ENCODE measurements around the gene TNS3. TPM values are rescaled to one million over a fixed set of nuclear protein-coding genes. Genes with fewer than 3 reads are reported as not detected.

Gene TNS3
- total and polyA plus RNA-seq, 2 donors (not counting 1 experiment from before 2014, with no cell fraction given), result 11.4 to 77.5 TPM

- Histone ChIP-seq H3K27ac (ENCODE audit: low read length in 2 of 2) (no peak overlapping the region), H3K9ac (ENCODE audit: low read length) (no peak overlapping the region), H2AFZ (ENCODE audit: insufficient read depth, low read depth, low read length, poor library complexity, severe bottlenecking) (no peak overlapping the region), H3K36me3 (replicated peaks in 1 of 2; ENCODE audit: control extremely low read depth in 1 of 2, control insufficient read depth in 1 of 2, extremely low read depth in 1 of 2, insufficient read depth in 2 of 2, low read length in 1 of 2) (peaks cover 0 to 6% of the 10 kb centered on the region in 2 experiments), H3K9me3 (ENCODE audit: control extremely low read depth in 1 of 3, control insufficient read depth in 2 of 3, insufficient read depth in 1 of 3, low read length in 2 of 3) (no peaks in the 10 kb centered on the region), H3K4me3 (ENCODE audit: control extremely low read depth in 1 of 5, extremely low read depth in 1 of 5, insufficient read depth in 1 of 5, low read depth in 2 of 5, low read length in 4 of 5) (no peak overlapping the region), H3K4me2 (replicated peaks; ENCODE audit: low read depth, low read length, poor library complexity, severe bottlenecking) (no peak overlapping the region), H4K20me1 (ENCODE audit: control insufficient read depth, insufficient read depth, low read length, poor library complexity, severe bottlenecking) (no peaks in the 10 kb centered on the region), H3K27me3 (replicated peaks in 1 of 4; ENCODE audit: control extremely low read depth in 1 of 4, control insufficient read depth in 3 of 4, insufficient read depth in 4 of 4, low read length in 3 of 4) (no peaks in the 10 kb centered on the region), H3K79me2 (ENCODE audit: control insufficient read depth, insufficient read depth, low read length) (peaks cover 56% of the 10 kb centered on the region), H3K4me1 (ENCODE audit: control insufficient read depth in 2 of 2, insufficient read depth in 2 of 2, low read length in 2 of 2) (peaks cover 10 to 17% of the 10 kb centered on the region in 2 donors)
- intact Hi-C loops (cut with micrococcal nuclease), result loop anchor here (10.0 kb wide), 1 partner anchor 445 kb away; no protein-coding TSS in a partner anchor
- no peak for TF ChIP-seq CTCF (IDR thresholded peaks at IDR 0.05)
- TF ChIP-seq EZH2 (IDR thresholded peaks at IDR 0.05; ENCODE audit: borderline replicate concordance, insufficient read depth, low read depth, low read length, poor library complexity, severe bottlenecking), result no peak
- ChIA-PET POLR2A (no interaction called here), CTCF (interaction anchor here (0.9 kb wide), 1 partner anchor 317 kb away, joined by 3 read pairs; no protein-coding TSS in a partner anchor)
- no peak overlapping the region for H3K4me3 Mint-ChIP-seq
- H3K4me1 Mint-ChIP-seq, result peaks cover 32% of the 10 kb centered on the region
- H3K9me3 Mint-ChIP-seq (ENCODE audit: insufficient read depth), result no peaks in the 10 kb centered on the region
- DNase-seq (no peak), ATAC-seq (ENCODE audit: low read depth) (no peak)
- 100% methylated on average over 4 of the region's 7 CpGs for WGBS (ENCODE audit: insufficient coverage)
- H3K27ac Mint-ChIP-seq, result no peak overlapping the region
- H3K27me3 Mint-ChIP-seq, result no peaks in the 10 kb centered on the region
These were observed 92.3 kb downstream of the TNS3 start for GRCh38 chr7:47489624-47490023.

DNA sequence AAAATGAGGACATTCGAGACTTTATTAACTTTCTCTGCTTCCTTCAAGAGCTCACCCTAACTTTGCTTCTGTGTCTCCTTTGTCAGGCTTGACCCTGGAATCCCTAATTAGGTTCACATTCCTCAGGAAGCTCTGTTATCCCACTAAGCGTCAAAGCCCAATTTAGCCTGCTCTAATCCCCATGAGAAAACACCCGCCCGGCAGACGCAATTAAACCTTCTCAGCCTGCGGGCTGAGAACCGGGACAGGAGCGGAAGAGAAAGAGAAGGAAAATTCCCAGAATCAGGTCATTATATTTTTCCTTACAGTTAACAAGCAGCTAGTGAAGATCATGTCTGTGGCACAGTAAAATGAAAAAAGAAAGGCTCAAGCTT, 93.0 kb downstream of the TNS3 start:
- Histone ChIP-seq H3K4me3 (ENCODE audit: control extremely low read depth in 1 of 5, extremely low read depth in 1 of 5, insufficient read depth in 1 of 5, low read depth in 2 of 5, low read length in 4 of 5) (no peak overlapping the region), H4K20me1 (ENCODE audit: control insufficient read depth, insufficient read depth, low read length, poor library complexity, severe bottlenecking) (no peaks in the 10 kb centered on the region), H2AFZ (ENCODE audit: insufficient read depth, low read depth, low read length, poor library complexity, severe bottlenecking) (no peak overlapping the region), H3K9ac (ENCODE audit: low read length) (no peak overlapping the region), H3K36me3 (replicated peaks in 1 of 2; ENCODE audit: control extremely low read depth in 1 of 2, control insufficient read depth in 1 of 2, extremely low read depth in 1 of 2, insufficient read depth in 2 of 2, low read length in 1 of 2) (peaks cover 0 to 6% of the 10 kb centered on the region in 2 experiments), H3K4me2 (replicated peaks; ENCODE audit: low read depth, low read length, poor library complexity, severe bottlenecking) (no peak overlapping the region), H3K27ac (ENCODE audit: low read length in 2 of 2) (no peak overlapping the region), H3K27me3 (replicated peaks in 1 of 4; ENCODE audit: control extremely low read depth in 1 of 4, control insufficient read depth in 3 of 4, insufficient read depth in 4 of 4, low read length in 3 of 4) (no peaks in the 10 kb centered on the region), H3K4me1 (ENCODE audit: control insufficient read depth in 2 of 2, insufficient read depth in 2 of 2, low read length in 2 of 2) (peaks cover 3 to 10% of the 10 kb centered on the region in 2 donors), H3K79me2 (ENCODE audit: control insufficient read depth, insufficient read depth, low read length) (peaks cover 54% of the 10 kb centered on the region), H3K9me3 (ENCODE audit: control extremely low read depth in 1 of 3, control insufficient read depth in 2 of 3, insufficient read depth in 1 of 3, low read length in 2 of 3) (no peaks in the 10 kb centered on the region)
- DNase-seq (no peak), ATAC-seq (ENCODE audit: low read depth) (no peak)
- no peak overlapping the region for H3K27ac Mint-ChIP-seq
- H3K4me3 Mint-ChIP-seq, result no peak overlapping the region
- H3K9me3 Mint-ChIP-seq (ENCODE audit: insufficient read depth), result no peaks in the 10 kb centered on the region
- intact Hi-C loops (cut with micrococcal nuclease), result loop anchor here (10.0 kb wide), 1 partner anchor 446 kb away; no protein-coding TSS in a partner anchor
- no peaks in the 10 kb centered on the region for H3K27me3 Mint-ChIP-seq
- 92% methylated on average over 5 of the region's 8 CpGs for WGBS (ENCODE audit: insufficient coverage)
- peaks cover 27% of the 10 kb centered on the region for H3K4me1 Mint-ChIP-seq
- CTCF ChIA-PET, result interaction anchor here (0.9 kb wide), 1 partner anchor 318 kb away, joined by 3 read pairs; no protein-coding TSS in a partner anchor
- POLR2A ChIA-PET, result no interaction called here
- TF ChIP-seq CTCF (IDR thresholded peaks at IDR 0.05) (no peak), EZH2 (IDR thresholded peaks at IDR 0.05; ENCODE audit: borderline replicate concordance, insufficient read depth, low read depth, low read length, poor library complexity, severe bottlenecking) (no peak)

All from B cell (primary cell).